Right ventricle myocardium superior (tissue), 1 donor: Measurements from ENCODE around the gene LIN9. TPM values are rescaled to one million over a fixed set of nuclear protein-coding genes. Genes with fewer than 3 reads are reported as not detected.

Experiments
- ATAC-seq: fragments of 200-7000 bp; cut with Tn5 transposase; one replicate; pipeline ENCODE4 v1.9.1; 2020; ENCODE audit warnings: mild to moderate bottlenecking; ENCODE audit not compliant: poor library complexity
- DNase-seq: peaks from one replicate; pipeline ENCODE4 v3.0.0-alpha.2; 2020
- intact Hi-C: fragments of 100-400 bp; cut with DNase I; formaldehyde crosslinking; loops from one replicate; pipeline ENCODE4 v1.11.2; 2022
- total RNA-seq: library from RNA; stranded (reverse); fragmentation: NEBNext Ultra II Directional; extraction: Animal tissue kit (Norgen Biotek cat#: 25700); gene quantifications from one replicate; pipeline ENCODE4 v1.2.1, GENCODE V29; 2021
- donor health status: DM: no; HTN: yes; CAD: no; lungs with severe emphysema.

The LIN9 gene
- total RNA-seq, 1 donor from 2014 or later, result 21.9 TPM

- ATAC-seq (no peak), DNase-seq (no peak)
- intact Hi-C loops, result no loop called here
Observed at GRCh38 chr1:226327761-226328162, 18.8 kb upstream of the LIN9 start.

- intact Hi-C loops, result no loop called here
Observed at GRCh38 chr1:226325178-226325577, 16.2 kb upstream of the LIN9 start.

GRCh38 chr1:226324479-226324878 is 15.5 kb upstream of the LIN9 start:
- ATAC-seq, result no peak
- intact Hi-C loops, result no loop called here
- no peak for DNase-seq

More at GRCh38 chr1:226325178-226325577, 16.2 kb upstream of the LIN9 start:
- DNase-seq (no peak), ATAC-seq (no peak)

DNA sequence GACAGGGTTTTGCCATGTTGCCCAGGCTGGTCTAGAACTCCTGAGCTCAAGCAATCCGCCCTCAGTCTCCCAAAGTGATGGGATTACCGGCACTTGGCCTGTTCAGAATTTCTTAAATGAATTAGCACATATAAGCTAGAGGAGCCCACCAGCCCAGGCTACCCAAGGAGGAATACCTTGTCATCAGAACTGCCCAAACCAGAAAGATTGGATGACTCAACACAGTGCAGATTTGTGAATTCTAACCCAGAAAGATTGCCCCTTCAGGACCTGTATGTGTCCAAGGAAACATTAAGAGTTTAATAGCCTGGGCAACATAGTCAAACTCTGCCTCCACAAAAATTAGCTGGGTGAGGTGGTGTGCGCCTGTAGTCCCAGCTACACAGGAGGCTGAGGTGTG is 14.0 kb upstream of the LIN9 start:
- DNase-seq (no peak), ATAC-seq (no peak)
- intact Hi-C loops, result no loop called here

GRCh38 chr1:226320930-226321329 is 12.0 kb upstream of the LIN9 start:
- intact Hi-C loops, result no loop called here
- no peak for ATAC-seq
- no peak for DNase-seq

GRCh38 chr1:226318471-226318870 is 9.5 kb upstream of the LIN9 start:
- DNase-seq (no peak), ATAC-seq (no peak)
- intact Hi-C loops, result no loop called here

DNA sequence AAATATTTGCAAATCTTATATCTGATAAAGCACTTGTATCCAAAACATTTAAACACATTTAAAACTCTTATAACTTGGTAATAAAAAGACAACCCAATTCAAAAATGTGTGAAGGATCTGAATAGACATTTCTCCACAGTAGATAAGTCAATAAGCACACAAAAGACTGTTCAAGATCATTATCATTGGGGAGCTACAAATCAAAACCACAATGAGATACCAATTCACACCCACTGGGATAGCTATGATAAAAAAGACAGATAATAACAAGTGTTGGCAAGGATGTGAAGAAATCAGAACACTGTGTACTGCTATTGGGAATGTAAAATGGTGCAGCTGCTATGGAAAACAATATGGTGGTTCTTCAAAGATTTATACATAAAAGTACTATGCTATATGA is 5.1 kb upstream of the LIN9 start:
- intact Hi-C loops, result no loop called here
- no peak for ATAC-seq
- no peak for DNase-seq

DNA sequence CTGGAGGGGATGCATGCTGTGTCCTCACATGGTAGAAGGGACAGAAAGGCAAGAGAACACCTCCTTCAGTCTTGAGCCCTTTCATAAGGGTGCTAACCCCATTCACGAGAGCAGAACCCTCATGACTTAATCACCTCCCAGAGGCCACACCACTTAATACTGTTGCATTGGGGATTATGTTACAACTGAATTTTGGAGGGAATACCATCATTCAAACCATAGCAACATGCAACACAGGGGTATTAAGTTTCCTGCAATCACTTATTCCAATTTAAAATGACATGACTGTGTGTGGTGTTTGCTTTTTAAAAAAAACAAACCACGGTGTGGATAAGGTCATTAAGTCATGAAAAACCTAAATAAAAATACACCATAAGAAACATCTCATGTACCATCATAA is 3.1 kb upstream of the LIN9 start:
- intact Hi-C loops, result no loop called here
- no peak for DNase-seq

GRCh38 chr1:226311376-226311775 is 2.4 kb upstream of the LIN9 start:
- intact Hi-C loops, result no loop called here
- ATAC-seq (no peak), DNase-seq (no peak)

More for the DNA sequence above, 3.1 kb upstream of the LIN9 start:
- no peak for ATAC-seq

GRCh38 chr1:226310637-226311195 is 1.8 kb upstream of the LIN9 start:
- no peak for ATAC-seq
- intact Hi-C loops, result no loop called here
- DNase-seq, result no peak

GRCh38 chr1:226310245-226310540 is 1.2 kb upstream of the LIN9 start:
- ATAC-seq (no peak), DNase-seq (no peak)
- intact Hi-C loops, result no loop called here

DNA sequence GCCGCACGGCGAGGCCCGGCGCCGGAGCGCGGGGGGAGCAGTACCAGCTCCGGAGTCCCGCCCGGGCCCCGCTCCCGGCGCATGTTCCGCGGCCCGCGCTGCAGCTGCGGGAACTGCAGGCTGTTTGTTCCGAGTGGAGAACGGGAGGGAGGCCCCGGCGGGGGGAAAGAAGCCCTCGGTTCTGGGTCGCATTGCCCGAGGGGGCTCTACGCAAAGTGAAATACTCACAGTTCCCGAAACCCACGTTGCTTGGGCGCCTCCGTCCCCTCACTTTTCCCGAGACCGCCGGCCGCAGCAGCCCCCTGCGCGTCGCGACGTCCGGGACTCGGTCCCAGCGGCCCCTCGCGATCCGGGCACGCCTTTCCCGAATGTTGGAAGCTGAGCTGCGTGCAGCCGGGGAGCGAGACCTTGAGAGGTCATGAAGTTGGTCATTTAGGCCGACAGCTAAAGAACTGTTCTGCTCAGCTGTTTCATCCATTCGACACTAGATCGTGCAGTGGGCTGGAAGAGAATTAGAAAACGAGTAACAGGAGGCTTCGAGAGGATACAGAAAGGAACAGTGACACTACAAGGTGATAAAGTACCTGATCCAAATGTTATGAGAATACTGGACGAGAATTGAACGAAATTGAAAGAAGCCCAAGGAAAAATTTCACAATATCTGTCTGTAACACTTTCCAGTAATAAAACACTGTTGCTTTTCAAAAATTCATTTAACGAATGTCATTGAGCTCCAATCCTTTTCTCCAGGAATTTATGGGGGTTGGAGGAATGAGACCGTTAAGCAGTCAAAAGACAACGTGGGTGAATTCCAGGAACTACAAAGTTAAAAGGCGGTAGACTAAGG is 657 bp upstream of the LIN9 start:
- intact Hi-C loops, result no loop called here
- ATAC-seq (peak; percentile 37), DNase-seq (no peak)

DNA sequence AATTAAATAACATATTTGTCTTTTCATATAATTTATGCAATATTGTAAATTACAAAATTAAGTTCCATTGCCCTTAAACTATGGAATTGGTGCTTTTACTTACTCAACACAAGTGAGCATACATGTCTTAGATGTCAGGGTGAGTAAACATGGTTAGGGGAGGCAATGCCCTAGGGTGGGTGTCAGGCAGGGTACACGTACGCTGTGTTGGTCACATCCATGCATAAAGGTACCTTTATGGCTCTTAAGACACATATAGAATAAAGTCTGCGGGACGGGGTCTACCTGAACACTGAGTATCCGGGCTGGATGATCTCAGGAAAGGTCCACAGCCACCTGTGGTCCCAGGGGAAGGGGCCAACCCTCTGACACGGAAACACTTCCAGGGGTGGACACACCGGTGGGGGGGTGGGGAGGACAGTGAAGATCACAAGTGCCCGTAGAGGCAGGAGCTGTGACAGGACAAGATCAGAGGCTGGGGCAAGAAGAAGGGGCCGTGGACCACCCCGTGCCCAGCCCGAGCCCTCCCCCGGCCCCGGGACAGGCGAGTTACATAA is 720 bp downstream of the LIN9 start:
- DNase-seq (peak; percentile 53), ATAC-seq (peak; percentile 50)
- intact Hi-C loops, result no loop called here

- DNase-seq (no peak), ATAC-seq (no peak)
- intact Hi-C loops, result no loop called here
Observed at GRCh38 chr1:226306425-226306824, 2.5 kb downstream of the LIN9 start.

DNA sequence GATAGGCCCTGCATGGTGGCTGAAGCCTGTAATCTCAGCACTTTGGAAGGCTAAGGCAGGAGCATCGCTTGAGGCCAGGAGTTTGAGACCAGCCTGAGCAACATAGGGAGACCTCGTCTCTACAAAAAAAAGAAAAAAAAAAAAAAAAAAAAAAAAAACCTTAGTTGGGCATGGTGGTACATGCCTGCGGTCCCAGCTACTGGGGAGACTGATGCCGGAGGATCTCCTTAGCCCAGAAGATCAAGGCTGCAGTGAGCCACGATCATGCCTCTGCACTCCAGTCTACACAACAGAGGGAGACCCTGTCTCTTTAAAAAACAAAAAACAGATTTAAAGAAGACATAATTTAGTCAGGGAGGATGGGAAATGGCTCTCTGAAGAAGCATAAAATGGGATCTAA is 3.8 kb downstream of the LIN9 start:
- no peak for DNase-seq
- intact Hi-C loops, result no loop called here
- no peak for ATAC-seq

DNA sequence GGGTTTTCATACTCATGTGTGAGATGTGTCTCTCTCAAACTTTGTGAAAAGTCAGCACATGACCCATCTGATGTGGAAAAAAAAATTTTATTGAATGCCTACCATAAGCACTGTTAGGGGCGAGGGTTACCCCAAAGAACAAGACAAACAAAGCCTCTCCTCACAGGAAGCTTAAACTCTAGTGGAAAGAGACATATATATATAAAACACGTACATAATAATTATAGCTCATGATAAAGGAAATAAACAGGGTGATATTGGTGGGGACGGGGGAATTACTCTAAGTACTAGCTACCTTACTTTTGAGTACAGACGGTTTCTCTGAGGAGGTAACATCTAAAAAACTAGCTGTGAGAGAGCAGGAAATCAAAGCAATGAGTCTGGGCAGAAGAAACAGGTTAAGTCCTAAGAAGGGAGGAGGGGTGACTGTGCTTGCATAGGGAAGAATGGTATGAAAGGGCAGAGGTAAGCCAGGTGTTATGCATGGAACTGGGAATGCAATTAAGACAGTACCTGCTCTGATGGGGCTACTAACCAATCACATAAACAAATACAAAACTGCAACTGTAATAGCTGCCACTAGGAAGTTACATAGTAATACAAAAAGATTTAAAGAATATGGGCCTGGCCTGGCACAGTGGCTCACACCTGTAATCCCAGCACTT is 4.5 kb downstream of the LIN9 start:
- ATAC-seq (no peak), DNase-seq (no peak)
- intact Hi-C loops, result no loop called here

- DNase-seq (no peak), ATAC-seq (no peak)
- intact Hi-C loops, result no loop called here
Observed at GRCh38 chr1:226302731-226303130, 6.2 kb downstream of the LIN9 start.

GRCh38 chr1:226296911-226297310 is 12.1 kb downstream of the LIN9 start:
- ATAC-seq (no peak), DNase-seq (no peak)
- intact Hi-C loops, result no loop called here

DNA sequence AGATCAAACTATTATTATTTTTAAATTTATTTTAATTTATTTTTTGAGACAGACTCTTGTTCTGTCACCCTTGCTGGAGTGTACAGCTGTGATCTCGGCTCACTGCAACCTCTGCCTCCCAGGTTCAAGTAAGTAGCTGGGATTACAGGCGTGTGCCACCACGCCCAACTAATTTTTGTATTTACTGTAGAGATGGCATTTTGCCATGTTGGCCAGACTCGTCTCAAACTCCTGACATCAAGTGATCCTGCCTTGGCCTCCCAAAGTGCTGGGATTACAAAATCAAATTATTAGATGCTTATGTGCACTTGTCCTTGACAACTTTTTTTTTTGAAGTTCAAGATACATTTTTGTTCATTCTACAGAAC is 15.4 kb downstream of the LIN9 start:
- no peak for ATAC-seq
- intact Hi-C loops, result no loop called here
- no peak for DNase-seq
